Fibroblast of mammary gland (primary cell): ENCODE data around the gene HDAC11.

Experiments used
- DNase-seq: peaks from one replicate; pipeline ENCODE4 v3.0.0-alpha.2; 2010; ENCODE audit warnings: low read depth
- H3K4me3 ChIP-seq: 2 replicates; pipeline ENCODE4 v1.5.1; 2011; ENCODE audit warnings: low read depth, mild to moderate bottlenecking, low read length, moderate library complexity; ENCODE audit not compliant: control insufficient read depth
- TF ChIP-seq, protein P1 (sequence below): conservative IDR thresholded peaks from 2 replicates; pipeline ENCODE4 v1.5.1; 2011; ENCODE audit warnings: low read depth, low read length, inconsistent platforms; ENCODE audit not compliant: control insufficient read depth, insufficient read depth

Gene HDAC11

DNA sequence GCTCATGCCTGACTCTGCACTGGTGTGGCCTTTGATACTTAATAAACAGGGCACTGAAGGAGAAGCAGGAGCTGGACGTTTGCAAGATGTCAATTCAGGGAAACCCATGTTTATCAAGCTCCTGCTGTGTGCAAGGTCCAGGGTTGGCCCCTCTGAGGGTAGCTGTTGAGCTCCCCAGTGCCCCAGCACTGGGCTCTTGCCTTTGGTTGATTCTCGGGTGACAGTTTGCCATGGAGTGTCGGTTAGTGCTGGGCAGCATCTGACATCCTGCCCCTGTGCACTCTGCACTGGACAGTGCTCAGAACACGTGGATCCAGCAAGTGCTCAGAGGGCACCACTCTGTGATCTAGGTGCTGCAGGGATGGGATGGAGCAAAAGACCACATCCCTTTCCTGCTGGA, 7.3 kb downstream of the HDAC11 start:
- no peak overlapping the region for H3K4me3 ChIP-seq
- DNase-seq = no peak
- TF ChIP-seq, protein P1, sequence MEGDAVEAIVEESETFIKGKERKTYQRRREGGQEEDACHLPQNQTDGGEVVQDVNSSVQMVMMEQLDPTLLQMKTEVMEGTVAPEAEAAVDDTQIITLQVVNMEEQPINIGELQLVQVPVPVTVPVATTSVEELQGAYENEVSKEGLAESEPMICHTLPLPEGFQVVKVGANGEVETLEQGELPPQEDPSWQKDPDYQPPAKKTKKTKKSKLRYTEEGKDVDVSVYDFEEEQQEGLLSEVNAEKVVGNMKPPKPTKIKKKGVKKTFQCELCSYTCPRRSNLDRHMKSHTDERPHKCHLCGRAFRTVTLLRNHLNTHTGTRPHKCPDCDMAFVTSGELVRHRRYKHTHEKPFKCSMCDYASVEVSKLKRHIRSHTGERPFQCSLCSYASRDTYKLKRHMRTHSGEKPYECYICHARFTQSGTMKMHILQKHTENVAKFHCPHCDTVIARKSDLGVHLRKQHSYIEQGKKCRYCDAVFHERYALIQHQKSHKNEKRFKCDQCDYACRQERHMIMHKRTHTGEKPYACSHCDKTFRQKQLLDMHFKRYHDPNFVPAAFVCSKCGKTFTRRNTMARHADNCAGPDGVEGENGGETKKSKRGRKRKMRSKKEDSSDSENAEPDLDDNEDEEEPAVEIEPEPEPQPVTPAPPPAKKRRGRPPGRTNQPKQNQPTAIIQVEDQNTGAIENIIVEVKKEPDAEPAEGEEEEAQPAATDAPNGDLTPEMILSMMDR = no peak

DNA sequence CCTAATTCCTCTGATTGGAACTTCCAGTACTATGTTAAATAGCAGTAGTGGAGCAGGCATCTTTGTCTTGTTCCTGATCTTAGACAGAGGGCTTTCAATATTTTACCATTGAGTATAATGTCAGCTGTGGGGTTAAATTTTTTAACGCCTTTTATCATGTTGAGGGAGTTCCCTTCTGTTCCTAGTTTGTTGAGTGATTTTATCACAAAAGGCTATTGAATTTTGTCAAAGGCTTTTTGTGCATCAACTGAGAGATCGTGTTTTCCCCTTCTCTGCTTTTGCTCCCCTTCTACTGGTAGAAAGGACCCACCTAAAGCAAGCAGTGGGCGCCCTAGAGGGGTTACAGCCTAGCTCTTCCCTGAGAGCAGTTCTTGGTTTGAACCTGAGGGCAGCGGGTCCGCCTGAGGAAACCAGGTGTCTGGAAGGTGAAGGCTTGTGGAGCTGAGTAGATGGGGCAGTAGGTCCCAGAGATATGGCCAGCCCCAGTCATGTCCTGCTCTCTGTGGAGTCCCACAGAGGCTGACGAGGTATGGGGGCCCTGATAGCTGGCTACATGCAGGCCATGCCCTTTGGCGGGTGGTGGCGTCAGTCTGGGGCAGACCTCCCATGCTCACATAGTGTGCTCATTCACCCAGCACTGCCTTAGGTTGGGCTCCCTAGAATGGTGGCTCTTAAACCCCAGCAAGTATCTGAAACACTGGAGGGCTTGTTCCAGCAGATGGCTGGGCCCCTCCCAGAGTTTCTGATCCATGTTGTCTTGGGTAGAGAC, 11.3 kb downstream of the HDAC11 start:
- TF ChIP-seq, protein P1 = no peak
- no peak for DNase-seq
- no peak overlapping the region for H3K4me3 ChIP-seq

DNA sequence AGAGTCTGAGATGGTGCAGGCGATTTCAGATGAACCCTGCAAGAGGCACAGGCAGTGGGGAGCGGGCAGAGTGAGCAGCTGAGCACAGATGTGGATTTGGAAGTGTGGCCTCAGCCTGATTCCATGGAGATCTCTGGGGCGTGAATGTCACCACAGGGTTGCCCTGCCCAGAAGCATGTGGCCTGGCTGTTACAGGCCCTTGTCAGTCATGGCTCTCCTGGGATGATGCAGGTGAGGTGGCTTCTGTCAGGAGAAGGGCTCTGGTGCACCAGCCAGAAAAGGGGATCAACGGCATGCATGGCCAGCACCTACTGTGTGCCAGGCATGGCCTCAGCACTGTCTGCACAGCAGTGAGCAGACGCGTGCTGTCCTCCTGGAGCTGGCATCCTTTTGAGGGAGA, 11.9 kb downstream of the HDAC11 start:
- no peak overlapping the region for H3K4me3 ChIP-seq
- no peak for DNase-seq
- TF ChIP-seq, protein P1 = no peak

DNA sequence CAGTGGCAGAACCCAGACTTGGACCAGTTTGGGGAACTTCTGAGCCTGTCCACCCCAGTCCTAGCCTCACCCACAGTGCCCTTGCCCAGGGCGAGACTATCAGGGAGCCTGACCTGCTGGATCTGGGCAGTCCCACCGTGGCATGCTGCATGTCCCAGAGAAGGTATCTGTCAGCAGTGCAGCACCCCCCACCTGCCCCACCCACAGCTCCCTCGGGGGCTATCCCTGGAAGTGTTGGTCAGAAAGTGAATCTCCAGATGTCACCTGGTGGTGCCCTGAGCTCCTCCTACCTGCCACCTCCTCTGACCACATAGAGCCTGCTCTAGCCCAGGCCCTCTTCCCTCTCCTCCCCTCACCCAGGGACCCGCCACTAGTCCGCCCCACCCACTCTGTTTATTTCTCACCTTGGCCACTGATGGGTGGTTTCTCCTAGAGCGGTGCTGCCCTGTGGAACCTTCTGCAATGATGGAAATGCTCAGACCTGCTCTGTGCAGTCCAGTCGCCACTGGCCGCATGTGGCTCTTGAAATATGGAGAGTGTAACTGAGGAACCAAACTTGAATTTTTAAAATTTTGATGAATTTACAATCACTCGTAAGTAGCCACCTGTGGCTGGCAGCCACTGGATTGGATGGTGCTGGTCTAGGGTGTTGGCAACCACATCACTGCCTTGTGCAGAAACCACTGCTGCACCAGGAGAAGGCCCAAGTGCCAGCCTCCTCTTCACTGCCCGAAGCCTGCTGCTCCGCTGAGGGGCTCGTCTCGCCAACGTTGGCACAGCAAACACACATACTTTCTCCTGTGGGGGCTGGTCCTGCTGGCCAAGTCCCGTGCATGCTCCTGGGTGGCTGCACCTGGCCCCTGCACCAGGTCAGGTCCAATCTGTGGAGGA, 13.1 kb downstream of the HDAC11 start:
- H3K4me3 ChIP-seq = no peak overlapping the region

DNA sequence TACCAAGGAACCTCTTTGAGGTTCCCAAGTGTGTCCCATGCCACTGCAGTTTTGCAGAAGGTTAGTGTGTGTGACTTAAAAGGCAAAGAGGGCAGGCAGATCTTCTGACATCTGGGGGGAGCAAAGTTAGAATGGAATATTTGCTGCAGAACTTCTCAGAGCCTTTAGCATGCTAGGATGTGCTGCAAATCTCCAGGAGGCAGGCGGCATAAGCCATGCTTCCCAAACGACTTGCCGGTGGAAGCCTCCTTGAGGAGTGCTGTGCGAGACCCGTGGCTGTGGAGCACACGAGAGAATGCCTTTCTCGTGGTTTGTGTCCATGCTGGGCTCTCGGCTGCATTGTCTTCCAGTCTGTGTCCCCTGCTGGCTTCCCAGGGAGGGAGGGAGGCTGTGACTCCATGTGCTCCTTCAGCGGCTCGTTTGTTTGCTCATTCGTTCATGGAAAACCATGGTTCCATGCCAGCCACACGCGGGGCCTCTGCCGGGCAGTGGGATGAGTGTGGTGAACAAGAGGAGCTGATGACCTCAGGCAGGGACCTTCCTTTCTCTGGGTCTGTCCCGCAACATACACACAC, 13.8 kb downstream of the HDAC11 start:
- no peak for DNase-seq

More for the DNA sequence above, 13.1 kb downstream of the HDAC11 start:
- TF ChIP-seq, protein P1 = no peak
- DNase-seq = no peak

More for the DNA sequence above, 13.8 kb downstream of the HDAC11 start:
- TF ChIP-seq, protein P1 = no peak
- H3K4me3 ChIP-seq = no peak overlapping the region
